Activated CD4-positive, alpha-beta memory T cell treated with anti-CD3 and anti-CD28 coated beads for 36 hours (primary cell): Measurements from ENCODE around the gene CRHR2. TPM values are rescaled to one million over a fixed set of nuclear protein-coding genes. Genes with fewer than 3 reads are reported as not detected.

ENCODE experiments used
- CTCF ChIA-PET: fragments of 350-600 bp; sonication (Branson Sonifier 250); formaldehyde crosslinking; loops from one replicate; lab custom pipeline; 2021; ENCODE audit warnings: antibody characterized with exemption, inconsistent platforms; lab: Charles Lee
- POLR2A ChIA-PET: fragments of 350-600 bp; sonication (Branson Sonifier 250); formaldehyde crosslinking; loops from one replicate; lab custom pipeline; 2021; ENCODE audit warnings: antibody characterized with exemption; lab: Charles Lee
- DNase-seq: peaks from one replicate; pipeline ENCODE4 v3.0.0-alpha.2; 2020
- H3K27ac Mint-ChIP-seq: one replicate; pipeline ENCODE4 v1.8.0; 2021; ENCODE audit warnings: mixed read lengths
- H3K27me3 Mint-ChIP-seq: one replicate; pipeline ENCODE4 v1.8.0; 2021; ENCODE audit warnings: mixed read lengths
- H3K36me3 Mint-ChIP-seq: one replicate; pipeline ENCODE4 v1.8.0; 2021; ENCODE audit warnings: mixed read lengths
- H3K4me1 Mint-ChIP-seq: one replicate; pipeline ENCODE4 v1.8.0; 2021; ENCODE audit warnings: low read depth, mixed read lengths
- H3K4me3 Mint-ChIP-seq: one replicate; pipeline ENCODE4 v1.8.0; 2021; ENCODE audit warnings: mild to moderate bottlenecking, mixed read lengths
- H3K9me3 Mint-ChIP-seq: one replicate; pipeline ENCODE4 v1.8.0; 2021; ENCODE audit warnings: mixed read lengths
- intact Hi-C: fragments of 100-400 bp; cut with micrococcal nuclease; formaldehyde crosslinking; loops from one replicate; pipeline ENCODE4 v1.15.1; 2023
- total RNA-seq, 2 experiments: library from RNA; stranded (reverse); gene quantifications; one replicate each; pipeline ENCODE4 v1.2.3, GENCODE V29; 2021

Gene CRHR2
- total RNA-seq, 2 experiments from 2014 or later = 0.07 TPM; not detected in 1

DNA sequence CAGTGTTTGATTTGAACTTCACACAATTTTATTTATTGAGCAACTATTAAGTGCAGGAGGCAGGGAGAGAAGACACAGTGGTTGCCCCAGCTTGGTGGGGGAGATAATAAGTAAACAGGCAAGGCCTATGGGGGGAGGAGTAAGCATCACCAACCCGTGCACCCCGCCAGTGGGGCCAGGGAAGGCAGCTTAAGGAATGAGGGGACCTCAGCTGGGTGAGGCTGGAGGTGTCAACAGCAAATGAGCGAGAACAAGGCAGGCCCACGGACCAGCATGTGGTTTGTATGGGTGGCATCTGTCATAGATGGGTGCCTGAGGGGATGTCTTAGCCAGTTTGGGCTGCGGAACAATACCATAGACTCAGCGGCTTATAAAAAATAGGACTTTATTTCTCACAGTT lies 24.1 kb upstream of the CRHR2 start:
- H3K36me3 Mint-ChIP-seq = no peaks in the 10 kb centered on the region
- no peaks in the 10 kb centered on the region for H3K9me3 Mint-ChIP-seq
- no peaks in the 10 kb centered on the region for H3K4me1 Mint-ChIP-seq
- intact Hi-C loops = no loop called here
- no peak for DNase-seq
- ChIA-PET POLR2A (no interaction called here), CTCF (interaction anchor here (1.1 kb wide), 1 partner anchor 33 kb away, joined by 3 read pairs; no protein-coding TSS in a partner anchor)
- H3K27me3 Mint-ChIP-seq = no peaks in the 10 kb centered on the region
- no peak overlapping the region for H3K27ac Mint-ChIP-seq
- H3K4me3 Mint-ChIP-seq = no peak overlapping the region

DNA sequence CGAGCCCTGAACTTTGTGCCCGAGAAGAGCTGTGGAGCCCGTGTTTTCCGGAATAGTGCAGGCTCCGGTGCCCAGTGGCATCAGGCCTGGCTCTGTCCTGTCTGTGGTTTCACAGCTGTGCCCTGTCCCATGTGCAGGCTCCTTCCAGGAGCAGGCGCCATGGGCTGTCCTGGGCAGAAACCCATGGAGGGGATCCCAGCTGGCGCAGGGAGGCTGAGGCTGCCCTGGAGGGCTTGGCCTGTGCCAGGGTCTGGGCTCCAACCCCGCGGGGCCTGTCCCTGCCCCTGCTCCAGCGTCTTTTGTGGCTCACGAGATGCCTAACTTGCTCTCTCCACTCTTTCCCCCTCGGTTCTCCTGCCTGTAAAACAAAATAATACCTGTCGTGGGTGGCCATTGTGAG lies 23.3 kb upstream of the CRHR2 start:
- H3K4me3 Mint-ChIP-seq = no peak overlapping the region
- H3K27me3 Mint-ChIP-seq = no peaks in the 10 kb centered on the region
- ChIA-PET POLR2A (no interaction called here), CTCF (interaction anchor here (0.9 kb wide), 1 partner anchor 35 kb away, joined by 3 read pairs; no protein-coding TSS in a partner anchor)
- no peaks in the 10 kb centered on the region for H3K4me1 Mint-ChIP-seq
- no peak overlapping the region for H3K27ac Mint-ChIP-seq
- intact Hi-C loops = no loop called here
- H3K9me3 Mint-ChIP-seq = no peaks in the 10 kb centered on the region
- H3K36me3 Mint-ChIP-seq = no peaks in the 10 kb centered on the region
- no peak for DNase-seq

DNA sequence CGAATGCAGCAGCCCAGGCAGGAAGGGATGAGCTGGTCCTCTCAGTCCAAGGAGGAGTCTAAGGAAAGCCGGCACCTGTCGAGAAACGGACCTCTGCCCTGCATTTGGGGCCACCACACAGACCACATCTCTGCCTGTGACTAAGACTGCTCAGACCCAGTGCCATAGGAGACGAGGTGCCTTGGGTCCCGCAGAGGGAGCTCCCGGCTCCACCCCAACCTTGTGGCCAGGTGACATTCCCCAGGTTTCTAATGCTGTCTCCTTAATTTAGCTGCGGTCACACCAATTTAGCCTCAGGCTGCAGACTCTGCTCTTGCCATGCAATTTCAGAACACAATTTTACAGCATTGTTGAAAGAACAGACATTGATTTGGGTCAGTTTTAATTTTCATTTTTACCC lies 22.8 kb upstream of the CRHR2 start:
- Mint-ChIP-seq H3K27me3 (no peaks in the 10 kb centered on the region), H3K36me3 (no peaks in the 10 kb centered on the region), H3K4me3 (no peak overlapping the region), H3K27ac (no peak overlapping the region), H3K4me1 (no peaks in the 10 kb centered on the region), H3K9me3 (no peaks in the 10 kb centered on the region)
- CTCF ChIA-PET = interaction anchor here (0.9 to 4.7 kb wide), 2 partner anchors 35 to 36 kb away, joined by 3 to 41 read pairs; no protein-coding TSS in a partner anchor
- POLR2A ChIA-PET = no interaction called here
- intact Hi-C loops = no loop called here
- DNase-seq = no peak

DNA sequence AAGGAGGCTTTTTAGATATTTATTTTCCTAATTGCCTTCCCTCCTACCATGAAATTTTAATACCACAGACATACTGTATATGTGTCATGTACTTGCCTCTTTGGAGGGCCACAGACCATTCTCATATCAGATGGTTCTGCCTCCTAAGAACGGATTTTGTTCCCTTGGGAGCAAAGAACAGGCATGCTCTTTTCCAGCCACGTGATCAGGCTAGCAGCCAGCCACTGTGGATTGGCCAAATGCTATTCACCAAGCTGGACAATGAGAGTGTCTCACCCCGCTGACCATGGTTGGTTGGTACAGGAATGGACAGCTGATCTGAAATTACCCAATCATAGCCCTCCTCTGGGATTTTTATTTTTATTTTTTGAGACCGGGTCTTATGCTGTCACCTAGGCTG lies 21.5 kb upstream of the CRHR2 start:
- no peaks in the 10 kb centered on the region for H3K4me1 Mint-ChIP-seq

DNA sequence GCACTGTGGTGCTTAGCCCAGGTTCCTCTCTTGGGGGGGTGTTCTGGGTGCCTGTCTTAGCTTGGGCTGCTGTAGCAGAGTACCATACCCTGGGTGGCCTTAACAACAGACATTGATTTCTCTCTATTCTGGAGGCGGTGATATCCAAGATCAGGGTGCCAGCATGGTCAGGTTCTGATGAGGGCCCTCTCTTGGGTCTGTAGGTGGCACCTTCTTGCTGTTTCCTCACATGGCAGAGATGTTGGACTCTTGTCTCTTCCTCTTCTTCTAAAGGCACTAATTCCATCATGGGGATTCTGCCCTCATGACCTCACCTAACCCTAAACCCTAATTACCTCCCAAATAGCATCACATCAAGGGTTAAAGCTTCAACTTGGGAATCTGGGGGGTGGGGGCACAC lies 19.9 kb upstream of the CRHR2 start:
- peaks cover 8% of the 10 kb centered on the region for H3K4me1 Mint-ChIP-seq
- peak; percentile 42 for DNase-seq
- POLR2A ChIA-PET = no interaction called here

More for the DNA sequence above, 21.5 kb upstream of the CRHR2 start:
- Mint-ChIP-seq H3K9me3 (no peaks in the 10 kb centered on the region), H3K4me3 (no peak overlapping the region), H3K27ac (no peak overlapping the region), H3K27me3 (no peaks in the 10 kb centered on the region), H3K36me3 (no peaks in the 10 kb centered on the region)
- intact Hi-C loops = no loop called here
- ChIA-PET CTCF (interaction anchor here (0.6 to 4.7 kb wide), 2 partner anchors 36 to 280 kb away, joined by 3 to 41 read pairs; no protein-coding TSS in a partner anchor), POLR2A (no interaction called here)
- no peak for DNase-seq

DNA sequence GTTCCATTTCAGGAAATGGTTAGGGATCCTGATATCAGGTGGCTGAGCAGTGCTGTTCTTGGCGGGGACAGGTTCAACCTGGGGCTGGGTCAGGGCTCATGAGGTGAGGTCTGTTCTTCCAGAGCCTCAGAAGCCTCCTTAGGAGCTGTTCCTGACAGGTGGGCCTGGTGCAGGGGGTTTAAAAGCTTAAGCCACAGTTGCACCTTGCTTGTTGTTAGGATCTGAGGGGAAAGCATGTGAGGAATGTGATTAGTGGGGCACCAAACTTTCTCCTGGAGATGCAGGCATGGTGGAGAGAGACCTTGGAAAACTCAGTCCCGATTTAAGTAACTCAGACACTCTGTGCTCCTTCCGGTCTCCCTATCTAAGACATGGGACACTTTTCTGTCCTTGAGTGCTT lies 18.7 kb upstream of the CRHR2 start:
- peaks cover 8% of the 10 kb centered on the region for H3K4me1 Mint-ChIP-seq
- H3K9me3 Mint-ChIP-seq = no peaks in the 10 kb centered on the region
- intact Hi-C loops = no loop called here
- no peaks in the 10 kb centered on the region for H3K36me3 Mint-ChIP-seq
- CTCF ChIA-PET = interaction anchor here (4.7 kb wide), 1 partner anchor 39 kb away, joined by 41 read pairs; no protein-coding TSS in a partner anchor
- POLR2A ChIA-PET = no interaction called here
- DNase-seq = no peak
- no peak overlapping the region for H3K4me3 Mint-ChIP-seq
- no peak overlapping the region for H3K27ac Mint-ChIP-seq
- no peaks in the 10 kb centered on the region for H3K27me3 Mint-ChIP-seq

More for the DNA sequence above, 19.9 kb upstream of the CRHR2 start:
- H3K27ac Mint-ChIP-seq = no peak overlapping the region
- CTCF ChIA-PET = interaction anchor here (4.7 kb wide), 1 partner anchor 38 kb away, joined by 41 read pairs; no protein-coding TSS in a partner anchor
- no peak overlapping the region for H3K4me3 Mint-ChIP-seq
- H3K9me3 Mint-ChIP-seq = no peaks in the 10 kb centered on the region
- H3K36me3 Mint-ChIP-seq = no peaks in the 10 kb centered on the region
- intact Hi-C loops = loop anchor here (1.0 kb wide), 1 partner anchor 38 kb away; no protein-coding TSS in a partner anchor
- H3K27me3 Mint-ChIP-seq = no peaks in the 10 kb centered on the region

DNA sequence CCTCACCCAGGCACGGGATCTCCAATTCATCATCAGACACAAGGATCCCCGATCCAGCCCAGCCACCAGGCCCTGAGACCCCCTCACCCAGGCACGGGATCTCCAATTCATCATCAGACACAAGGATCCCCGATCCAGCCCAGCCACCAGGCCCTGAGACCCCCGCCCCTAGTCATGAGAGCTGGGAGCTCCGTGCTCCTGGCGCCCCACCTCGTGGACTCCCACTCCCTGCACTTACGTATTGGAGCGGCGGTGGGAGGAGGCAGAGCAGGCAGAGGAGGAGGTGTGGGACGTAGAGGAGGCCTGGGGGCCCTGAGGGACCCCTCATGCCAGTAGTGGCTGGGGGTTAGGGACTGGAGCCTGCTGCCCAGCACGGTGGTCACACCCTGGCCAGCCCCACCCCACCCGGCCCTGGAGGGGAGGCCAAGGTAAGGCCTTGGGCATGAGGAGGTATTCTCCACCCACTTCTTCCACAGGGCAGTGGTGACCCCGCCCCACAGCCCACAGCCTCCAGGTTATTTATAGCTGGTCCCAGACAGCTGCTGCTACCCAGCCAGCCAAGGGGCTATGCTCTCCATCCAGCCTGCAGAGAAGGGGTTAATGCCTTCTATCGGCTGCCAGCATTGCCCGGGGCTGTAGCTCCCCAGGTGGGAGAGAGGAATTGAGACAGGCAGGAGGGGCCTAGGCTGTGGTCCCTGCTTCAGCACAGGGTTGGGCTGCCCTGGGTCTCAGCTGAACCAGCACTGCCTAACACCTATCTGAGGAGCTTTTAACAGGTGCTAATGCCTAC lies 17.6 kb upstream of the CRHR2 start:
- intact Hi-C loops = no loop called here
- ChIA-PET CTCF (interaction anchor here (4.7 kb wide), 1 partner anchor 40 kb away, joined by 41 read pairs; no protein-coding TSS in a partner anchor), POLR2A (no interaction called here)
- Mint-ChIP-seq H3K36me3 (no peaks in the 10 kb centered on the region), H3K9me3 (no peaks in the 10 kb centered on the region), H3K4me1 (peaks cover 8% of the 10 kb centered on the region), H3K27ac (no peak overlapping the region), H3K27me3 (no peaks in the 10 kb centered on the region), H3K4me3 (no peak overlapping the region)
- no peak for DNase-seq

DNA sequence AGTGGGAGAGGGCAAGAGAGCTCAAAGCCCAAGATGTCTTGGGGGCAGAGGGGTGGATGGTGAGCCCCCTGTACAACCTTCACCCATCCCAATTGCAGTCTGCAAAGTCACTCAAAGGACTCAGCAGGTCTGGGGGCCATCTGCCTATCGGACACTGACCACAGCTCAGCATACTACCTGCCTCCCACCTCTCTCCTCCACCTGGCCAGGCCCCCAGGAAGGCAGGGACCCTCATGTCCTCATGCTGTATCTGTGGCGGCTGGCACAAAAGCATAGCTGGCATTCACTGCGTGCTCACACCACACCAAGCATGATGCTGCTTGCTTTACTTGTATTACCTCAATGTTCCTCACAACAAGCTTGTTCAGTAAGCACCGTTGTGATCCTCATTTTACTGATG lies 16.2 kb upstream of the CRHR2 start:
- H3K27ac Mint-ChIP-seq = no peak overlapping the region
- no peaks in the 10 kb centered on the region for H3K36me3 Mint-ChIP-seq
- ChIA-PET CTCF (interaction anchor here (2.8 kb wide), 1 partner anchor 42 kb away, joined by 10 read pairs; no protein-coding TSS in a partner anchor), POLR2A (no interaction called here)
- H3K9me3 Mint-ChIP-seq = no peaks in the 10 kb centered on the region
- H3K4me1 Mint-ChIP-seq = peaks cover 8% of the 10 kb centered on the region
- no peak overlapping the region for H3K4me3 Mint-ChIP-seq
- H3K27me3 Mint-ChIP-seq = no peaks in the 10 kb centered on the region
- no peak for DNase-seq
- intact Hi-C loops = no loop called here

DNA sequence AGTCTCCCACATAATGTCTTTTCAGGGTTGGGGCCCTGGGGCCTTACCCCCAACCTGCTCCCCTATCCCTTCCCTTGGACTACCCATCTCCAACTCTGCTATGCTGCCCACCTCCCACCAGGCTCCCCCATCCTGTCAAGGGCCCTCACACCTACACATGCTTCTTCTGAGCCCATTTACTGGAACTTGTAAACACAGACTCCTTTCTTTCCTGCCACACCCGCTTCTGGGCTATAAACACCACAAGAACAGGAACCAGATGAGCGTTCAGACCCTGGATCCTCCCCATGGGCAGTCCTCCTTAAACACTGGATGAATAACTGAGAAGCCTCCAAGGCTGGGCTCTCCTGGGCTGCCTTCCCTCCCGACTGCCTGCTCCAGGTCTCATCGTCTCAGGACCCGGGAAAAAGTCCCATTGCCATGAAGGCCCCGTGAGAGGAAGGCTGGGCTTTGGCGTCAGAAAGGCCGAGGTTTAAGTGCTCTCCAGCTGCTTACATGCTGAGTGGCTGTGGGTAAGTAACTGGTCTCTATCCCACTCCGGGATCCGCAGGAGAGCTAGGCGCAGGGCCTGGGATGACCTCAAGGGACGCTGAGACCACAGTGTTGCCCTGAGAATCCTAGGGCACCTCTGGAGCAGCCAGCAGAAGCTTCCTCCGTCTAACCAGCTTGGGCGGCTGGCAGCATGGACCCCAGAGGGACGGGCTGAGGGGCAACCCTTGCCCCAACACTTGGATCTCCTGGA lies 15.6 kb upstream of the CRHR2 start:
- POLR2A ChIA-PET = no interaction called here
- CTCF ChIA-PET = interaction anchor here (0.9 to 2.8 kb wide), 2 partner anchors 40 to 42 kb away, joined by 3 to 10 read pairs; no protein-coding TSS in a partner anchor
- no peaks in the 10 kb centered on the region for H3K9me3 Mint-ChIP-seq
- H3K36me3 Mint-ChIP-seq = no peaks in the 10 kb centered on the region
- peaks cover 8% of the 10 kb centered on the region for H3K4me1 Mint-ChIP-seq
- no peak overlapping the region for H3K27ac Mint-ChIP-seq
- intact Hi-C loops = no loop called here
- H3K4me3 Mint-ChIP-seq = no peak overlapping the region
- no peaks in the 10 kb centered on the region for H3K27me3 Mint-ChIP-seq
- no peak for DNase-seq

DNA sequence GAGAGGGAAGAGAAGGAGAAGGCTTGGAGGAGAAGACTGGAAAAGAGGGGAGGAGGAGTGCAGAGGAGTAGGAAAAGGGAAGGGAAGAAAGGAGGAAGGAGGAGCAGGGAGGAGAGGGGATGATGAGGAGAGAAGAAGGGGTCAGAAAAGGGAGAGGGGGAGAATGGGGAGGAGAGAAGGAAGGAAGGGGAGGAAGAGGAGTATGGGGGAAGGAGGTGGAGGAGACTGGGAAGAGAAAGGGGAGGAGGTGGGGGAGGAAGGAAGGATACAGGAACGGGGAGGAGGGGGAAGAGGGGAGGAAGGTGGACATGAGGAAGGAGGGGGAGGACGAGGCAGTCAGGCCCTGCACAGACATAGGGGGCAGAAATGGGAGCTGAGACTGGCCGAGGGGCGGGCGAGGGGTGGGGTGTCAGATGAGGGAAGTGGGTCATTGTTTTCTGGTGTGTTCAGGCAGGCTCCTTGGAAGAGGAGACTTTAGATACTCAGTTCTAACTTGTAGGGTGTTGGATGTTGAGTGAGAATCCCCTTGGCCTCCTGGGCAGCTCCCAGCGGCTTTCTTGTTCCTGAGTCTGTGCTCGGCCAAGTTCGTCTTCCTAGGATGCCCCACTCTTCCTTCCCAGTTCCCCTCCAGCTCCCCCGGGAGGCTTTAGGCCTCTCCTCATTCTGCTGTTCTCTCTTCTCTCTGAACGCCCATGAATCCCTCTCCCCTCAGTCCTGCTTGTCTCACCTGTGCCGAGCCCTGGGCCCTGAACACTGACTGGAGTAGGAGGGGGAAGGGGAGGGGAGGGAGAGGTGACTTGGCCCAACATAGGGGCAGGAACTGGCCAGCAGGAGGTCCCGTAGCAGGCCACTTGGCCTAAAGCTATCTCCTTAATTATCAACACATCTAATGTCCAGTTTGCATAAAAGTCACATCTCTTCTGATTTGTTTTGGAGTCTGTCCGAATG lies 12.8 kb upstream of the CRHR2 start:
- H3K36me3 Mint-ChIP-seq = no peaks in the 10 kb centered on the region
- H3K9me3 Mint-ChIP-seq = no peaks in the 10 kb centered on the region
- no peak overlapping the region for H3K4me3 Mint-ChIP-seq
- H3K27ac Mint-ChIP-seq = no peak overlapping the region
- ChIA-PET CTCF (interaction anchor here (1.5 kb wide), 1 partner anchor 45 kb away, joined by 6 read pairs; no protein-coding TSS in a partner anchor), POLR2A (no interaction called here)
- peaks cover 8% of the 10 kb centered on the region for H3K4me1 Mint-ChIP-seq
- H3K27me3 Mint-ChIP-seq = peaks cover 4% of the 10 kb centered on the region
- DNase-seq = no peak
- intact Hi-C loops = no loop called here

DNA sequence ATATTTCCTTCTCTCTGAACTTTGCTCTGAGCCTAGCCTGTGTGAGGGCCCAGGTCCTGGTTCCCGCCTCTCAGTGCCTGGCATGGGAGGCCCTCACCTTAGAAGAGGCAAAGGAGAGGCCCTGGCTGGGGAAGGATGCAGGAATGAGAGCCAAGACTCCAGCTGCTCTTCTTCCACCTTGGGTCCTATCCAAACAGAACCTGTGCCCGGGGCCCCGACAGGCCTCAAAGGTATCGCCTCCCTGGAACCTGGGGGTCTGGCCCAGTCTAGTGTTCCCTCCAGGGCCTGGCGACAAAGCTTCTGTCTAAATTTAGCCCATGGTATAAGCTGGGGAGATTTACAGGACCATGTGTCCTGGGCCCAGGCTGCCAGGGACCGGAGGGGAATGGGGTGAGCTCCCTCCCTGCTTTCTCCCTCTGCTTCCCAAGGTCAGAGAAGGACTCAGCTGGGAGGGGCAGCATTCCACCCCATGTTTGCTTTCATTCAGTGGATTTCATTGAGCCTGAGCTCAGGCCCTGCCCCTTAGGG lies 12.0 kb upstream of the CRHR2 start:
- peaks cover 8% of the 10 kb centered on the region for H3K4me1 Mint-ChIP-seq
- H3K36me3 Mint-ChIP-seq = no peaks in the 10 kb centered on the region
- intact Hi-C loops = no loop called here
- CTCF ChIA-PET = interaction anchor here (1.5 kb wide), 1 partner anchor 46 kb away, joined by 6 read pairs; no protein-coding TSS in a partner anchor
- H3K4me3 Mint-ChIP-seq = no peak overlapping the region
- H3K27ac Mint-ChIP-seq = no peak overlapping the region
- DNase-seq = no peak
- H3K9me3 Mint-ChIP-seq = no peaks in the 10 kb centered on the region
- POLR2A ChIA-PET = no interaction called here
- peaks cover 4% of the 10 kb centered on the region for H3K27me3 Mint-ChIP-seq
